AML-193 (cell line): ENCODE results near the gene ABCC3.

Source experiments
- DNase-seq, 2 experiments: peaks; one replicate each; lab custom pipeline; 2025; lab: John Stamatoyannopoulos, UW

The ABCC3 gene

DNA sequence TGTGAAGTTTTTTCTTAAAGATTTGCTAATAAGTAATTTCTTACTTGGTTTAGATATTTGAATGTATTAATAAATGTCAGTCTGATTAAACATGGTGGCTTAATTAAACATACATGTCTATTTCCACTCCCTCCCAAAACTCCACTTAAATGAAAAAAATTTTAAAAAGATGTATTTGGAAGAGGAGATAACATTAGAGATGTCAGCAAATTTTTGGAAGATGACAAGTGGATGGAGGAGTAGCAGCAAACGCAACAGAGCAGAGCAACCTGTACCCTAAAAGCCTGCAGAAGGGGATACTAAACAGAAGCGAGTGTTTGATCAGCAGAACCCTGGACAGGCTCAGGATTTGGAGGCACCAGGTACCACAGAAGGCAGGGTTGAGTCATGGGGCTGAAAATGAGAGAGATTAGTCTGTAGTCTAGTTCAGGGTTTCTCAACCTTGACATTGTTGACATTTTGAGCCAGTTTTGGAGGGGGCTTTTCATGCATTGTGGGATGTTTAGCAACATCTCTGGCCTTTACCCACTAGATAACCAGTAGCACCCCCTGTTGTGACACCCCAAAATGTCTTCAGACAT is 102.5 kb downstream of the ABCC3 start:
- no peak for DNase-seq

DNA sequence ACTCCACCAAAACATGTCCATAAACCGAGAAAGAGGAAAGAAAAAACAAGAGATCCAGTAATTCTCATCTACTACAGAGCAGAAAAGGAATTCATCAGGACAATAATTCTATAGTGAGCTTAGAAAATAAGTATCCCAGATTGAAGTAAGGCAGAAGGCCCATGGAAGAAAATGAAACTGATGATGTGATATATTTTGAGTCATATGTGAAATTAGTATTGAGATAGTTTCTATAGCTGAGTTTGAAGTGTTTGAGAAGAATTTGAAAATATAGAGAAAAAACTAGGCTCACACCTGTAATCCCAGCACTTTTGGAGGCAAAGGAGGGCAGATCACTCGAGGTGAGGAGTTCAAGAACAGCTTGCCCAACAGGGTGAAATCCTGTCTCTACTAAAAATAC is 104.4 kb downstream of the ABCC3 start:
- DNase-seq = no peak
